IPS-20b (cell line): ENCODE measurements around the gene SLC6A12.

Experiments
- H3K27ac ChIP-seq: one replicate; pipeline ENCODE4 v1.5.1; 2013; ENCODE audit warnings: low read length
- H3K27me3 ChIP-seq: 2 replicates; pipeline ENCODE4 v1.6.1; 2013; ENCODE audit warnings: mild to moderate bottlenecking, low read length, inconsistent platforms; ENCODE audit not compliant: insufficient read depth
- H3K36me3 ChIP-seq: 2 replicates; pipeline ENCODE4 v1.6.1; 2013; ENCODE audit warnings: low read depth, mild to moderate bottlenecking, inconsistent platforms, low read length, moderate library complexity; ENCODE audit not compliant: insufficient read depth
- H3K4me1 ChIP-seq: 2 replicates; pipeline ENCODE4 v1.6.1; 2013; ENCODE audit warnings: mild to moderate bottlenecking, control low read depth, inconsistent platforms, low read length, moderate library complexity; ENCODE audit not compliant: insufficient read depth
- H3K4me3 ChIP-seq: 2 replicates; pipeline ENCODE4 v1.5.1; 2013; ENCODE audit warnings: mild to moderate bottlenecking, low read length, inconsistent platforms
- H3K9ac ChIP-seq: 2 replicates; pipeline ENCODE4 v1.6.1; 2013; ENCODE audit warnings: low read depth, mild to moderate bottlenecking, inconsistent platforms, low read length, moderate library complexity
- H3K9me3 ChIP-seq: 2 replicates; pipeline ENCODE4 v1.6.1; 2013; ENCODE audit warnings: mild to moderate bottlenecking, low read depth, low read length, inconsistent platforms; ENCODE audit not compliant: insufficient read depth

Gene SLC6A12

GRCh38 chr12:165862-166368 lies 48.0 kb downstream of the SLC6A12 start:
- Histone ChIP-seq H3K27me3 (0 out of 2 replicates have a peak, but pooled peaks cover 10% of the 10 kb centered on the region), H3K4me3 (no peak overlapping the region), H3K4me1 (peaks cover 12% of the 10 kb centered on the region; the same call in 1 of the 2 replicates), H3K9me3 (no peaks in the 10 kb centered on the region), H3K36me3 (no peaks in the 10 kb centered on the region), H3K9ac (no peak overlapping the region), H3K27ac (no peak overlapping the region)

GRCh38 chr12:164207-164606 lies 49.8 kb downstream of the SLC6A12 start:
- Histone ChIP-seq H3K4me1 (peaks cover 1% of the 10 kb centered on the region; the same call in 1 of the 2 replicates), H3K9ac (no peak overlapping the region), H3K36me3 (no peaks in the 10 kb centered on the region), H3K27ac (no peak overlapping the region), H3K9me3 (no peaks in the 10 kb centered on the region), H3K4me3 (no peak overlapping the region), H3K27me3 (peaks cover 8% of the 10 kb centered on the region; the same call in 1 of the 2 replicates)

- Histone ChIP-seq H3K27ac (no peak overlapping the region), H3K4me1 (no peaks in the 10 kb centered on the region), H3K9me3 (no peaks in the 10 kb centered on the region), H3K4me3 (no peak overlapping the region), H3K9ac (no peak overlapping the region), H3K36me3 (no peaks in the 10 kb centered on the region), H3K27me3 (peaks cover 1% of the 10 kb centered on the region; the same call in 1 of the 2 replicates)
Observed at GRCh38 chr12:163406-163986, 50.5 kb downstream of the SLC6A12 start.

- H3K4me1 ChIP-seq, result no peaks in the 10 kb centered on the region
- H3K4me3 ChIP-seq, result no peak overlapping the region
- no peaks in the 10 kb centered on the region; the same call in 1 of the 2 replicates for H3K27me3 ChIP-seq
- no peak overlapping the region for H3K9ac ChIP-seq
- no peaks in the 10 kb centered on the region for H3K36me3 ChIP-seq
- H3K27ac ChIP-seq, result no peak overlapping the region
- no peaks in the 10 kb centered on the region for H3K9me3 ChIP-seq
Observed at GRCh38 chr12:162467-163307, 51.3 kb downstream of the SLC6A12 start.

- Histone ChIP-seq H3K4me3 (no peak overlapping the region), H3K36me3 (no peaks in the 10 kb centered on the region), H3K4me1 (no peaks in the 10 kb centered on the region), H3K9ac (no peak overlapping the region), H3K27me3 (no peaks in the 10 kb centered on the region; the same call in 1 of the 2 replicates), H3K9me3 (no peaks in the 10 kb centered on the region), H3K27ac (no peak overlapping the region)
Observed at GRCh38 chr12:161823-162222, 52.1 kb downstream of the SLC6A12 start.

GRCh38 chr12:160858-161257 lies 53.1 kb downstream of the SLC6A12 start:
- Histone ChIP-seq H3K9me3 (no peaks in the 10 kb centered on the region), H3K36me3 (no peaks in the 10 kb centered on the region), H3K4me3 (no peak overlapping the region), H3K27ac (no peak overlapping the region), H3K27me3 (no peaks in the 10 kb centered on the region; the same call in 1 of the 2 replicates), H3K4me1 (no peaks in the 10 kb centered on the region), H3K9ac (no peak overlapping the region)

GRCh38 chr12:159156-159782 lies 54.7 kb downstream of the SLC6A12 start:
- Histone ChIP-seq H3K9me3 (no peaks in the 10 kb centered on the region), H3K27me3 (no peaks in the 10 kb centered on the region; the same call in 1 of the 2 replicates), H3K9ac (no peak overlapping the region), H3K36me3 (no peaks in the 10 kb centered on the region), H3K4me1 (no peaks in the 10 kb centered on the region), H3K27ac (no peak overlapping the region), H3K4me3 (no peak overlapping the region)

- H3K36me3 ChIP-seq, result no peaks in the 10 kb centered on the region
- H3K27ac ChIP-seq, result no peak overlapping the region
- H3K27me3 ChIP-seq, result no peaks in the 10 kb centered on the region; the same call in 1 of the 2 replicates
- H3K9ac ChIP-seq, result no peak overlapping the region
- H3K4me1 ChIP-seq, result peaks cover 3% of the 10 kb centered on the region; the same call in 1 of the 2 replicates
- no peak overlapping the region for H3K4me3 ChIP-seq
- H3K9me3 ChIP-seq, result no peaks in the 10 kb centered on the region
Observed at GRCh38 chr12:157644-158043, 56.3 kb downstream of the SLC6A12 start.

- Histone ChIP-seq H3K27ac (no peak overlapping the region), H3K9ac (no peak overlapping the region), H3K27me3 (no peaks in the 10 kb centered on the region; the same call in 1 of the 2 replicates), H3K4me1 (peaks cover 4% of the 10 kb centered on the region; the same call in 1 of the 2 replicates), H3K9me3 (no peaks in the 10 kb centered on the region), H3K36me3 (no peaks in the 10 kb centered on the region), H3K4me3 (no peak overlapping the region)
Observed at GRCh38 chr12:156945-157344, 57.0 kb downstream of the SLC6A12 start.

- Histone ChIP-seq H3K27ac (no peak overlapping the region), H3K4me3 (no peak overlapping the region), H3K4me1 (peaks cover 9% of the 10 kb centered on the region; the same call in 1 of the 2 replicates), H3K9ac (no peak overlapping the region), H3K27me3 (no peaks in the 10 kb centered on the region; the same call in 1 of the 2 replicates), H3K36me3 (no peaks in the 10 kb centered on the region), H3K9me3 (no peaks in the 10 kb centered on the region)
Observed at GRCh38 chr12:155646-156045, 58.3 kb downstream of the SLC6A12 start.

- H3K27ac ChIP-seq, result no peak overlapping the region
- H3K4me3 ChIP-seq, result no peak overlapping the region
- H3K9me3 ChIP-seq, result no peaks in the 10 kb centered on the region
- no peak overlapping the region for H3K9ac ChIP-seq
- H3K27me3 ChIP-seq, result no peaks in the 10 kb centered on the region; the same call in 1 of the 2 replicates
- H3K4me1 ChIP-seq, result peaks cover 9% of the 10 kb centered on the region; the same call in 1 of the 2 replicates
- H3K36me3 ChIP-seq, result no peaks in the 10 kb centered on the region
Observed at GRCh38 chr12:155006-155405, 59.0 kb downstream of the SLC6A12 start.
